Testis (tissue), 3 donors: ENCODE results near the gene SLC29A1. TPM values are rescaled to one million over a fixed set of nuclear protein-coding genes. Genes with fewer than 3 reads are reported as not detected.

Source experiments
- DNase-seq: peaks from one replicate; pipeline ENCODE4 v3.0.0-alpha.2; 2019
- H3K27ac ChIP-seq, 2 donors: fragments of 200-600 bp; sonication (generic); one replicate each; pipeline ENCODE4 v1.5.1; 2019
- H3K27me3 ChIP-seq: fragments of 200-600 bp; sonication (generic); one replicate; pipeline ENCODE4 v1.5.1; 2019
- H3K36me3 ChIP-seq: fragments of 200-600 bp; sonication (generic); one replicate; pipeline ENCODE4 v1.5.1; 2017; ENCODE audit warnings: low read depth; ENCODE audit errors: missing control alignments
- H3K4me1 ChIP-seq: fragments of 200-600 bp; sonication (generic); one replicate; pipeline ENCODE4 v1.5.1; 2019
- H3K4me3 ChIP-seq, 2 donors: fragments of 200-600 bp; sonication (generic); one replicate each; pipeline ENCODE4 v1.5.1; 2017 to 2019
- H3K9me3 ChIP-seq: fragments of 200-600 bp; sonication (generic); one replicate; pipeline ENCODE4 v1.5.1; 2017
- CTCF ChIP-seq, 3 experiments: fragments of 450-650 bp in 2 of 3; fragments of 200-600 bp in 1 of 3; sonication (generic) in 1 of 3; IDR thresholded peaks; one replicate each; pipeline ENCODE4 v1.5.1; 2016 to 2019; ENCODE audit warnings: antibody characterized with exemption in 3 of 3, mild to moderate bottlenecking in 2 of 3, moderate library complexity in 1 of 3
- POLR2A ChIP-seq: fragments of 450-650 bp; IDR thresholded peaks from one replicate; pipeline ENCODE4 v1.6.1; 2017; ENCODE audit warnings: antibody characterized with exemption, mild to moderate bottlenecking, moderate library complexity
- WGBS, 2 donors: methylation state at CpG; one replicate each; pipeline ENCODE4 v1.1.5; 2018; 5-methylcytosine and 5-hydroxymethylcytosine counted together
- intact Hi-C: fragments of 100-400 bp; cut with DNase I; formaldehyde crosslinking; loops from one replicate; pipeline ENCODE4 v1.15.1; 2023; ENCODE audit warnings: low total_unique reads
- polyA plus RNA-seq: library from polyadenylated mRNA; stranded (reverse); fragments of 350-450 nt; fragmentation: Illumina TruSeq; extraction: RNeasy Lipid Tissue Mini Kit (QIAGEN cat#74804); gene quantifications from one replicate; pipeline ENCODE4 v1.2.3, GENCODE V29; 2014; ENCODE audit warnings: low read depth, low replicate concordance; ENCODE audit not compliant: insufficient read depth
- total RNA-seq, 2 donors: library from RNA; depleted of rRNA; stranded (reverse); fragments of >200 nt; gene quantifications; one replicate each; pipeline ENCODE4 v1.2.3, GENCODE V29; 2016

SLC29A1 gene
- total and polyA plus RNA-seq, 3 donors from 2014 or later, result 41.2 to 70.0 (median 51.3) TPM

- intact Hi-C loops, result no loop called here
- Histone ChIP-seq H3K4me3 (no peak overlapping the region), H3K27me3 (no peaks in the 10 kb centered on the region), H3K27ac (no peak overlapping the region), H3K36me3 (no peaks in the 10 kb centered on the region), H3K4me1 (peaks cover 9% of the 10 kb centered on the region), H3K9me3 (no peaks in the 10 kb centered on the region)
- WGBS, 2 donors, result 62 to 69% methylated on average over 6 of the region's 6 CpGs
- DNase-seq, result no peak
- TF ChIP-seq CTCF (IDR thresholded peaks at IDR 0.05) (no peak), POLR2A (no peak)
Measured at GRCh38 chr6:44250067-44250717, 26.8 kb downstream of the SLC29A1 start.

GRCh38 chr6:44250718-44251123 is 27.3 kb downstream of the SLC29A1 start:
- Histone ChIP-seq H3K4me3 (no peak overlapping the region), H3K9me3 (no peaks in the 10 kb centered on the region), H3K4me1 (peaks cover 5% of the 10 kb centered on the region), H3K27ac (no peak overlapping the region), H3K27me3 (no peaks in the 10 kb centered on the region), H3K36me3 (no peaks in the 10 kb centered on the region)
- intact Hi-C loops, result no loop called here
- TF ChIP-seq CTCF (IDR thresholded peaks at IDR 0.05) (no peak), POLR2A (no peak)
- WGBS, 2 donors, result 56 to 60% methylated on average over 3 of the region's 3 CpGs
- no peak for DNase-seq

- Histone ChIP-seq H3K9me3 (no peaks in the 10 kb centered on the region), H3K4me3 (no peak overlapping the region), H3K27me3 (no peaks in the 10 kb centered on the region), H3K36me3 (no peaks in the 10 kb centered on the region), H3K4me1 (peaks cover 11% of the 10 kb centered on the region), H3K27ac (no peak overlapping the region)
- TF ChIP-seq POLR2A (no peak), CTCF (IDR thresholded peaks at IDR 0.05) (no peak)
- WGBS, 2 donors, result 84 to 93% methylated on average over 14 of the region's 14 CpGs
- DNase-seq, result no peak
- intact Hi-C loops, result no loop called here
Measured at GRCh38 chr6:44251576-44252524, 28.5 kb downstream of the SLC29A1 start.

GRCh38 chr6:44253307-44254101 is 30.1 kb downstream of the SLC29A1 start:
- no peaks in the 10 kb centered on the region for H3K9me3 ChIP-seq
- H3K27me3 ChIP-seq, result no peaks in the 10 kb centered on the region
- intact Hi-C loops, result no loop called here
- peaks cover 15% of the 10 kb centered on the region for H3K4me1 ChIP-seq
- peak in 2 of 3 experiments; percentile 15 to 19 for TF ChIP-seq CTCF (IDR thresholded peaks at IDR 0.05)
- TF ChIP-seq POLR2A, result no peak
- DNase-seq, result peak; percentile 43
- no peaks in the 10 kb centered on the region for H3K36me3 ChIP-seq
- no peak overlapping the region for H3K4me3 ChIP-seq
- H3K27ac ChIP-seq, result no peak overlapping the region
- WGBS, 2 donors, result 70 to 76% methylated on average over 10 of the region's 10 CpGs
